A549 (cell line): ENCODE results near the gene KPTN.

Experiments
- CTCF ChIP-seq: fragments of >200 bp; sonication (Bioruptor Twin); formaldehyde crosslinking; IDR thresholded peaks from 3 replicates; pipeline ENCODE4 v1.5.1; 2016
- JUN ChIP-seq, 2 experiments: fragments of >200 bp; sonication (Bioruptor Twin); formaldehyde crosslinking; IDR thresholded peaks; 2 replicates in 1 of 2; 3 replicates in 1 of 2; pipeline ENCODE4 v1.6.1; 2016 to 2017
- REST ChIP-seq: fragments of 200-600 bp; sonication (generic); IDR thresholded peaks from 2 replicates; pipeline ENCODE4 v1.6.1; 2016; ENCODE audit warnings: antibody characterized with exemption, mild to moderate bottlenecking, moderate library complexity

GRCh38 chr19:47505506-47505905, 21.5 kb upstream of the KPTN start:
- TF ChIP-seq REST = no peak
- no peak for TF ChIP-seq CTCF
- no peak for TF ChIP-seq JUN (IDR thresholded peaks at IDR 0.05)
